HEK293 (cell line): ENCODE data around the gene RPL27.

Source experiments
- CTCF ChIA-PET: fragments of 350-600 bp; formaldehyde crosslinking; extraction: SDS; loops from one replicate; lab custom pipeline; 2021; ENCODE audit warnings: antibody characterized with exemption; lab: Yijun Ruan, JAX
- POLR2A ChIA-PET: fragments of 300-600 bp; formaldehyde crosslinking; extraction: SDS; loops from one replicate; lab custom pipeline; 2020; ENCODE audit warnings: antibody characterized with exemption, inconsistent platforms; lab: Yijun Ruan, JAX
- H3K27ac ChIP-seq: fragments of 200-500 bp; sonication (Bioruptor generic); 2 replicates; pipeline ENCODE4 v1.5.1; 2014; ENCODE audit warnings: low read depth, low read length, control low read depth, inconsistent platforms; ENCODE audit errors: extremely low read depth
- H3K36me3 ChIP-seq, 2 experiments: fragments of 200-500 bp in 1 of 2; sonication (Bioruptor generic) in 1 of 2; 1 replicate in 1 of 2; 2 replicates in 1 of 2; pipeline ENCODE4 v1.5.1; 2014 to 2017; ENCODE audit warnings: inconsistent platforms in 2 of 2, low read length in 2 of 2; ENCODE audit not compliant: control insufficient read depth in 2 of 2, insufficient read depth in 1 of 2
- H3K4me1 ChIP-seq: fragments of 200-500 bp; sonication (Bioruptor generic); 2 replicates; pipeline ENCODE4 v1.5.1; 2014; ENCODE audit warnings: mild to moderate bottlenecking, low read length, inconsistent platforms; ENCODE audit not compliant: control insufficient read depth, insufficient read depth
- H3K4me3 ChIP-seq: 2 replicates; pipeline ENCODE4 v1.5.1; 2011; ENCODE audit warnings: low read depth, mild to moderate bottlenecking, control low read depth, low read length, moderate library complexity
- H3K9me3 ChIP-seq: fragments of 200-500 bp; sonication (Bioruptor generic); 2 replicates; pipeline ENCODE4 v1.5.1; 2014; ENCODE audit warnings: low read depth, low read length, inconsistent platforms; ENCODE audit not compliant: control insufficient read depth, insufficient read depth
- ATF2 ChIP-seq: fragments of 450-650 bp; formaldehyde crosslinking; IDR thresholded peaks from 2 replicates; pipeline ENCODE4 v1.5.1; 2016; ENCODE audit warnings: missing biosample characterization, missing genetic modification characterization, low read depth
- EGR2 ChIP-seq: fragments of 450-650 bp; formaldehyde crosslinking; IDR thresholded peaks from 2 replicates; pipeline ENCODE4 v1.5.1; 2016; ENCODE audit warnings: low read depth, missing biosample characterization, missing genetic modification characterization
- MYNN ChIP-seq: fragments of 450-650 bp; formaldehyde crosslinking; IDR thresholded peaks from 2 replicates; pipeline ENCODE4 v1.5.1; 2016; ENCODE audit warnings: missing biosample characterization, missing genetic modification characterization, borderline replicate concordance
- MZF1 ChIP-seq: fragments of 450-650 bp; formaldehyde crosslinking; IDR thresholded peaks from 2 replicates; pipeline ENCODE4 v1.5.1; 2017; ENCODE audit warnings: missing biosample characterization, missing genetic modification characterization, borderline replicate concordance
- SP3 ChIP-seq: fragments of 450-650 bp; formaldehyde crosslinking; IDR thresholded peaks from 2 replicates; pipeline ENCODE4 v1.5.1; 2016; ENCODE audit warnings: missing biosample characterization, missing genetic modification characterization
- ZFHX2 ChIP-seq: fragments of 450-650 bp; formaldehyde crosslinking; conservative IDR thresholded peaks from 2 replicates; pipeline ENCODE4 v1.5.1; 2016; ENCODE audit warnings: missing biosample characterization, missing genetic modification characterization
- ZNF132 ChIP-seq: fragments of 450-650 bp; formaldehyde crosslinking; IDR thresholded peaks from 2 replicates; pipeline ENCODE4 v1.5.1; 2017; ENCODE audit warnings: missing biosample characterization, missing genetic modification characterization, borderline replicate concordance
- ZNF239 ChIP-seq: fragments of 450-650 bp; formaldehyde crosslinking; IDR thresholded peaks from 2 replicates; pipeline ENCODE4 v1.5.1; 2016; ENCODE audit warnings: missing biosample characterization, missing genetic modification characterization
- ZNF571 ChIP-seq: fragments of 450-650 bp; formaldehyde crosslinking; IDR thresholded peaks from 2 replicates; pipeline ENCODE4 v1.5.0; 2017; ENCODE audit warnings: missing biosample characterization, missing genetic modification characterization
- ZNF596 ChIP-seq: fragments of 450-650 bp; IDR thresholded peaks from 2 replicates; pipeline ENCODE4 v1.5.0; 2018; ENCODE audit warnings: missing biosample characterization, mild to moderate bottlenecking, missing genetic modification characterization, moderate library complexity
- ZNF664 ChIP-seq: fragments of 450-650 bp; formaldehyde crosslinking; IDR thresholded peaks from 2 replicates; pipeline ENCODE4 v1.5.1; 2016; ENCODE audit warnings: missing biosample characterization, missing genetic modification characterization
- ZNF677 ChIP-seq: fragments of 450-650 bp; IDR thresholded peaks from 2 replicates; pipeline ENCODE4 v1.5.0; 2018; ENCODE audit warnings: missing biosample characterization, mild to moderate bottlenecking, missing genetic modification characterization, moderate library complexity
- TF ChIP-seq, protein P1 (sequence below): fragments of 450-650 bp; IDR thresholded peaks from 2 replicates; pipeline ENCODE4 v1.5.1; 2018; ENCODE audit warnings: missing biosample characterization, missing genetic modification characterization
- TF ChIP-seq, protein P2 (sequence below): fragments of 450-650 bp; formaldehyde crosslinking; conservative IDR thresholded peaks from 2 replicates; pipeline ENCODE4 v1.5.1; 2016; ENCODE audit warnings: low read depth, missing biosample characterization, missing genetic modification characterization
- TF ChIP-seq, protein P3 (sequence below): fragments of 450-650 bp; formaldehyde crosslinking; IDR thresholded peaks from 2 replicates; pipeline ENCODE4 v1.5.1; 2016; ENCODE audit warnings: missing biosample characterization, missing genetic modification characterization, low read depth
- TF ChIP-seq, protein P4 (sequence below): fragments of 450-650 bp; formaldehyde crosslinking; IDR thresholded peaks from 2 replicates; pipeline ENCODE4 v1.5.1; 2016; ENCODE audit warnings: missing biosample characterization, missing genetic modification characterization

RPL27 gene

GRCh38 chr17:43039646-43040045 is 41.4 kb downstream of the RPL27 start:
- TF ChIP-seq ZNF239 (tag by site-specific recombination) = no peak
- TF ChIP-seq, protein P1, sequence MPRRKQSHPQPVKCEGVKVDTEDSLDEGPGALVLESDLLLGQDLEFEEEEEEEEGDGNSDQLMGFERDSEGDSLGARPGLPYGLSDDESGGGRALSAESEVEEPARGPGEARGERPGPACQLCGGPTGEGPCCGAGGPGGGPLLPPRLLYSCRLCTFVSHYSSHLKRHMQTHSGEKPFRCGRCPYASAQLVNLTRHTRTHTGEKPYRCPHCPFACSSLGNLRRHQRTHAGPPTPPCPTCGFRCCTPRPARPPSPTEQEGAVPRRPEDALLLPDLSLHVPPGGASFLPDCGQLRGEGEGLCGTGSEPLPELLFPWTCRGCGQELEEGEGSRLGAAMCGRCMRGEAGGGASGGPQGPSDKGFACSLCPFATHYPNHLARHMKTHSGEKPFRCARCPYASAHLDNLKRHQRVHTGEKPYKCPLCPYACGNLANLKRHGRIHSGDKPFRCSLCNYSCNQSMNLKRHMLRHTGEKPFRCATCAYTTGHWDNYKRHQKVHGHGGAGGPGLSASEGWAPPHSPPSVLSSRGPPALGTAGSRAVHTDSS (tag by site-specific recombination) = no peak
- TF ChIP-seq ZNF664 (tag by site-specific recombination) = no peak
- no peak for TF ChIP-seq ZNF571 (tag by site-specific recombination)
- TF ChIP-seq SP3 (tag by site-specific recombination) = no peak
- no peak for TF ChIP-seq ZFHX2 (tag by site-specific recombination)
- TF ChIP-seq EGR2 = no peak
- TF ChIP-seq ATF2 (tag by site-specific recombination) = no peak
- no peak for TF ChIP-seq ZNF596 (tag by site-specific recombination)
- TF ChIP-seq, protein P2, sequence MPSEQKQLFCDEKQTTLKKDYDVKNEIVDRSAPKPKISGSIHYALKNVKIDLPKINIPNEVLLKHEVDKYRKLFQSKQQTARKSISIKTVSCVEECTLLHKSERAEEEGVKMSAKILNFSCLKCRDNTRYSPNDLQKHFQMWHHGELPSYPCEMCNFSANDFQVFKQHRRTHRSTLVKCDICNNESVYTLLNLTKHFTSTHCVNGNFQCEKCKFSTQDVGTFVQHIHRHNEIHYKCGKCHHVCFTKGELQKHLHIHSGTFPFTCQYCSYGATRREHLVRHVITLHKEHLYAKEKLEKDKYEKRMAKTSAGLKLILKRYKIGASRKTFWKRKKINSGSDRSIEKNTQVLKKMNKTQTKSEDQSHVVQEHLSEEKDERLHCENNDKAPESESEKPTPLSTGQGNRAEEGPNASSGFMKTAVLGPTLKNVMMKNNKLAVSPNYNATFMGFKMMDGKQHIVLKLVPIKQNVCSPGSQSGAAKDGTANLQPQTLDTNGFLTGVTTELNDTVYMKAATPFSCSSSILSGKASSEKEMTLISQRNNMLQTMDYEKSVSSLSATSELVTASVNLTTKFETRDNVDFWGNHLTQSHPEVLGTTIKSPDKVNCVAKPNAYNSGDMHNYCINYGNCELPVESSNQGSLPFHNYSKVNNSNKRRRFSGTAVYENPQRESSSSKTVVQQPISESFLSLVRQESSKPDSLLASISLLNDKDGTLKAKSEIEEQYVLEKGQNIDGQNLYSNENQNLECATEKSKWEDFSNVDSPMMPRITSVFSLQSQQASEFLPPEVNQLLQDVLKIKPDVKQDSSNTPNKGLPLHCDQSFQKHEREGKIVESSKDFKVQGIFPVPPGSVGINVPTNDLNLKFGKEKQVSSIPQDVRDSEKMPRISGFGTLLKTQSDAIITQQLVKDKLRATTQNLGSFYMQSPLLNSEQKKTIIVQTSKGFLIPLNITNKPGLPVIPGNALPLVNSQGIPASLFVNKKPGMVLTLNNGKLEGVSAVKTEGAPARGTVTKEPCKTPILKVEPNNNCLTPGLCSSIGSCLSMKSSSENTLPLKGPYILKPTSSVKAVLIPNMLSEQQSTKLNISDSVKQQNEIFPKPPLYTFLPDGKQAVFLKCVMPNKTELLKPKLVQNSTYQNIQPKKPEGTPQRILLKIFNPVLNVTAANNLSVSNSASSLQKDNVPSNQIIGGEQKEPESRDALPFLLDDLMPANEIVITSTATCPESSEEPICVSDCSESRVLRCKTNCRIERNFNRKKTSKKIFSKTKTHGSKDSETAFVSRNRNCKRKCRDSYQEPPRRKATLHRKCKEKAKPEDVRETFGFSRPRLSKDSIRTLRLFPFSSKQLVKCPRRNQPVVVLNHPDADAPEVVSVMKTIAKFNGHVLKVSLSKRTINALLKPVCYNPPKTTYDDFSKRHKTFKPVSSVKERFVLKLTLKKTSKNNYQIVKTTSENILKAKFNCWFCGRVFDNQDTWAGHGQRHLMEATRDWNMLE (tag by site-specific recombination) = no peak
- TF ChIP-seq MYNN = no peak
- no peak for TF ChIP-seq ZNF132 (tag by site-specific recombination)
- TF ChIP-seq, protein P3, sequence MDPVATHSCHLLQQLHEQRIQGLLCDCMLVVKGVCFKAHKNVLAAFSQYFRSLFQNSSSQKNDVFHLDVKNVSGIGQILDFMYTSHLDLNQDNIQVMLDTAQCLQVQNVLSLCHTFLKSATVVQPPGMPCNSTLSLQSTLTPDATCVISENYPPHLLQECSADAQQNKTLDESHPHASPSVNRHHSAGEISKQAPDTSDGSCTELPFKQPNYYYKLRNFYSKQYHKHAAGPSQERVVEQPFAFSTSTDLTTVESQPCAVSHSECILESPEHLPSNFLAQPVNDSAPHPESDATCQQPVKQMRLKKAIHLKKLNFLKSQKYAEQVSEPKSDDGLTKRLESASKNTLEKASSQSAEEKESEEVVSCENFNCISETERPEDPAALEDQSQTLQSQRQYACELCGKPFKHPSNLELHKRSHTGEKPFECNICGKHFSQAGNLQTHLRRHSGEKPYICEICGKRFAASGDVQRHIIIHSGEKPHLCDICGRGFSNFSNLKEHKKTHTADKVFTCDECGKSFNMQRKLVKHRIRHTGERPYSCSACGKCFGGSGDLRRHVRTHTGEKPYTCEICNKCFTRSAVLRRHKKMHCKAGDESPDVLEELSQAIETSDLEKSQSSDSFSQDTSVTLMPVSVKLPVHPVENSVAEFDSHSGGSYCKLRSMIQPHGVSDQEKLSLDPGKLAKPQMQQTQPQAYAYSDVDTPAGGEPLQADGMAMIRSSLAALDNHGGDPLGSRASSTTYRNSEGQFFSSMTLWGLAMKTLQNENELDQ (tag by site-specific recombination) = no peak
- no peak for TF ChIP-seq MZF1
- no peak for TF ChIP-seq ZNF677 (tag by site-specific recombination)
- TF ChIP-seq, protein P4, sequence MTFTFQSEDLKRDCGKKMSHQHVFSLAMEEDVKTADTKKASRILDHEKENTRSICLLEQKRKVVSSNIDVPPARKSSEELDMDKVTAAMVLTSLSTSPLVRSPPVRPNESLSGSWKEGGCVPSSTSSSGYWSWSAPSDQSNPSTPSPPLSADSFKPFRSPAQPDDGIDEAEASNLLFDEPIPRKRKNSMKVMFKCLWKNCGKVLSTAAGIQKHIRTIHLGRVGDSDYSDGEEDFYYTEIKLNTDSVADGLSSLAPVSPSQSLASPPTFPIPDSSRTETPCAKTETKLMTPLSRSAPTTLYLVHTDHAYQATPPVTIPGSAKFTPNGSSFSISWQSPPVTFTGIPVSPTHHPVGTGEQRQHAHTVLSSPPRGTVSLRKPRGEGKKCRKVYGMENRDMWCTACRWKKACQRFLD (tag by site-specific recombination) = no peak
- Histone ChIP-seq H3K9me3 (no peaks in the 10 kb centered on the region), H3K36me3 (peaks cover 6 to 29% of the 10 kb centered on the region in 2 experiments), H3K4me1 (peaks cover under 1% of the 10 kb centered on the region; the same call in 1 of the 2 replicates), H3K27ac (no peak overlapping the region), H3K4me3 (no peak overlapping the region)
- ChIA-PET CTCF (no interaction called here), POLR2A (interaction anchor here (0.5 kb wide), 1 partner anchor 70 kb away, joined by 5 read pairs; no protein-coding TSS in a partner anchor)
